Activated naive CD8-positive, alpha-beta T cell treated with anti-CD3 and anti-CD28 coated beads for 36 hours (primary cell): Measurements from ENCODE around the gene PRSS53. TPM values are rescaled to one million over a fixed set of nuclear protein-coding genes. Genes with fewer than 3 reads are reported as not detected.
"Not testable (repeated sequence)": the region's sequence is repeated elsewhere in the genome, so short reads cannot be mapped to it uniquely, and the experiment has no call there.

Experiments
- DNase-seq: peaks from one replicate; pipeline ENCODE4 v3.0.0; 2021
- H3K27ac Mint-ChIP-seq: one replicate; pipeline ENCODE4 v1.8.0; 2022; ENCODE audit warnings: mild to moderate bottlenecking, moderate library complexity, mixed read lengths
- H3K27me3 Mint-ChIP-seq: one replicate; pipeline ENCODE4 v1.8.0; 2022; ENCODE audit warnings: mild to moderate bottlenecking, mixed read lengths
- H3K36me3 Mint-ChIP-seq: one replicate; pipeline ENCODE4 v1.8.0; 2021; ENCODE audit warnings: mild to moderate bottlenecking, mixed read lengths
- H3K4me1 Mint-ChIP-seq: one replicate; pipeline ENCODE4 v1.8.0; 2021; ENCODE audit warnings: mixed read lengths
- H3K4me3 Mint-ChIP-seq: one replicate; pipeline ENCODE4 v1.8.0; 2022; ENCODE audit warnings: mild to moderate bottlenecking, moderate library complexity, mixed read lengths
- H3K9me3 Mint-ChIP-seq: one replicate; pipeline ENCODE4 v1.8.0; 2022; ENCODE audit warnings: mixed read lengths
- total RNA-seq, 2 experiments: library from RNA; stranded (reverse); gene quantifications; one replicate each; pipeline ENCODE4 v1.2.3, GENCODE V29; 2021

PRSS53 gene
- total RNA-seq = 1 to 10 TPM; 3.0 to 3.1 TPM

- H3K27ac Mint-ChIP-seq = no peak within 1 kb of the TSS
- H3K9me3 Mint-ChIP-seq = no peaks in the 10 kb centered on the region
- H3K4me3 Mint-ChIP-seq = no peak within 1 kb of the TSS
- peaks cover 9% of the 10 kb centered on the region for H3K4me1 Mint-ChIP-seq
- no peak for DNase-seq
- H3K36me3 Mint-ChIP-seq = peaks cover 6% of the 10 kb centered on the region
- H3K27me3 Mint-ChIP-seq = no peaks in the 10 kb centered on the region
These were observed at the start of gene PRSS53 for GRCh38 chr16:31088459-31089183. TSS of gene PRSS53 (minus strand) at chr16:31088943. CDS start at chr16:31088809, 134 bp downstream.

GRCh38 chr16:31136822-31137499 is 48.2 kb upstream of the PRSS53 start:
- not testable (repeated sequence) for H3K9me3 Mint-ChIP-seq, H3K27ac Mint-ChIP-seq, H3K4me1 Mint-ChIP-seq, H3K36me3 Mint-ChIP-seq, H3K27me3 Mint-ChIP-seq, DNase-seq, H3K4me3 Mint-ChIP-seq

GRCh38 chr16:31136287-31136662 is 47.5 kb upstream of the PRSS53 start:
- no peak for DNase-seq
- Mint-ChIP-seq H3K36me3 (no peaks in the 10 kb centered on the region), H3K4me1 (peaks cover under 1% of the 10 kb centered on the region), H3K27ac (no peak overlapping the region), H3K4me3 (no peak overlapping the region), H3K27me3 (no peaks in the 10 kb centered on the region), H3K9me3 (no peaks in the 10 kb centered on the region)

- Mint-ChIP-seq H3K27ac (no peak within 1 kb of the TSS), H3K4me1 (no peaks in the 10 kb centered on the region), H3K9me3 (no peaks in the 10 kb centered on the region), H3K4me3 (no peak within 1 kb of the TSS), H3K27me3 (no peaks in the 10 kb centered on the region), H3K36me3 (no peaks in the 10 kb centered on the region)
- no peak for DNase-seq
These were observed 47.0 kb upstream of the PRSS53 start, which contains the start of gene PRSS8 for GRCh38 chr16:31135535-31136286. TSS of gene PRSS8 (minus strand) at chr16:31135727. CDS start at chr16:31135498, 229 bp downstream.

- H3K4me3 Mint-ChIP-seq = no peak overlapping the region
- H3K36me3 Mint-ChIP-seq = peaks cover 3% of the 10 kb centered on the region
- no peak for DNase-seq
- H3K27me3 Mint-ChIP-seq = no peaks in the 10 kb centered on the region
- H3K4me1 Mint-ChIP-seq = no peaks in the 10 kb centered on the region
- H3K27ac Mint-ChIP-seq = no peak overlapping the region
- H3K9me3 Mint-ChIP-seq = no peaks in the 10 kb centered on the region
These were observed 46.1 kb upstream of the PRSS53 start for GRCh38 chr16:31134625-31135534.

GRCh38 chr16:31134091-31134571 is 45.4 kb upstream of the PRSS53 start:
- H3K4me3 Mint-ChIP-seq = no peak overlapping the region
- no peak overlapping the region for H3K27ac Mint-ChIP-seq
- no peaks in the 10 kb centered on the region for H3K27me3 Mint-ChIP-seq
- no peaks in the 10 kb centered on the region for H3K4me1 Mint-ChIP-seq
- H3K9me3 Mint-ChIP-seq = no peaks in the 10 kb centered on the region
- DNase-seq = no peak
- peaks cover 3% of the 10 kb centered on the region for H3K36me3 Mint-ChIP-seq

GRCh38 chr16:31133046-31133501 is 44.3 kb upstream of the PRSS53 start:
- no peaks in the 10 kb centered on the region for H3K4me1 Mint-ChIP-seq
- no peak overlapping the region for H3K4me3 Mint-ChIP-seq
- no peak overlapping the region for H3K27ac Mint-ChIP-seq
- no peaks in the 10 kb centered on the region for H3K9me3 Mint-ChIP-seq
- no peak for DNase-seq
- no peaks in the 10 kb centered on the region for H3K27me3 Mint-ChIP-seq
- peaks cover 3% of the 10 kb centered on the region for H3K36me3 Mint-ChIP-seq

GRCh38 chr16:31132303-31132979 is 43.7 kb upstream of the PRSS53 start:
- H3K4me1 Mint-ChIP-seq = no peaks in the 10 kb centered on the region

GRCh38 chr16:31131841-31132271 is 43.1 kb upstream of the PRSS53 start:
- H3K4me1 Mint-ChIP-seq = no peaks in the 10 kb centered on the region
- no peaks in the 10 kb centered on the region for H3K9me3 Mint-ChIP-seq
- no peak overlapping the region for H3K4me3 Mint-ChIP-seq
- peaks cover 3% of the 10 kb centered on the region for H3K36me3 Mint-ChIP-seq
- H3K27me3 Mint-ChIP-seq = no peaks in the 10 kb centered on the region
- no peak overlapping the region for H3K27ac Mint-ChIP-seq
- no peak for DNase-seq

More at GRCh38 chr16:31132303-31132979, 43.7 kb upstream of the PRSS53 start:
- Mint-ChIP-seq H3K9me3 (no peaks in the 10 kb centered on the region), H3K27me3 (no peaks in the 10 kb centered on the region), H3K27ac (no peak overlapping the region), H3K4me3 (no peak overlapping the region), H3K36me3 (peaks cover 3% of the 10 kb centered on the region)
- no peak for DNase-seq

GRCh38 chr16:31131416-31131815 is 42.7 kb upstream of the PRSS53 start:
- H3K27ac Mint-ChIP-seq = no peak overlapping the region
- no peaks in the 10 kb centered on the region for H3K9me3 Mint-ChIP-seq
- peaks cover 3% of the 10 kb centered on the region for H3K36me3 Mint-ChIP-seq
- H3K4me3 Mint-ChIP-seq = no peak overlapping the region
- DNase-seq = no peak
- no peaks in the 10 kb centered on the region for H3K27me3 Mint-ChIP-seq
- H3K4me1 Mint-ChIP-seq = no peaks in the 10 kb centered on the region

- H3K27ac Mint-ChIP-seq = no peak overlapping the region
- peaks cover 3% of the 10 kb centered on the region for H3K36me3 Mint-ChIP-seq
- no peaks in the 10 kb centered on the region for H3K9me3 Mint-ChIP-seq
- no peak overlapping the region for H3K4me3 Mint-ChIP-seq
- H3K27me3 Mint-ChIP-seq = no peaks in the 10 kb centered on the region
- no peak for DNase-seq
- H3K4me1 Mint-ChIP-seq = no peaks in the 10 kb centered on the region
These were observed 42.2 kb upstream of the PRSS53 start for GRCh38 chr16:31130899-31131298.

- Mint-ChIP-seq H3K9me3 (no peaks in the 10 kb centered on the region), H3K36me3 (peaks cover 3% of the 10 kb centered on the region), H3K27ac (no peak overlapping the region), H3K4me3 (no peak overlapping the region), H3K27me3 (no peaks in the 10 kb centered on the region), H3K4me1 (no peaks in the 10 kb centered on the region)
- DNase-seq = no peak
These were observed 41.7 kb upstream of the PRSS53 start for GRCh38 chr16:31130336-31130891.

- Mint-ChIP-seq H3K27ac (no peak overlapping the region), H3K4me3 (no peak overlapping the region), H3K4me1 (no peaks in the 10 kb centered on the region), H3K9me3 (no peaks in the 10 kb centered on the region), H3K36me3 (peaks cover 3% of the 10 kb centered on the region), H3K27me3 (no peaks in the 10 kb centered on the region)
- DNase-seq = no peak
These were observed 41.0 kb upstream of the PRSS53 start for GRCh38 chr16:31129568-31130335.
